ENCODE measurements around the gene ADCY4. TPM values are rescaled to one million over a fixed set of nuclear protein-coding genes. Genes with fewer than 3 reads are reported as not detected.

Gene ADCY4
- total RNA-seq, 4 donors from 2014 or later, result 16.5 to 103 (median 28.8) TPM

- no peak for TF ChIP-seq CTCF (IDR thresholded peaks at IDR 0.05; ENCODE audit: low read depth)
Measured at GRCh38 chr14:24277606-24278321, 57.1 kb downstream of the ADCY4 start.

GRCh38 chr14:24277071-24277470, 57.8 kb downstream of the ADCY4 start:
- TF ChIP-seq CTCF (IDR thresholded peaks at IDR 0.05; ENCODE audit: low read depth), result no peak

GRCh38 chr14:24274101-24274543, 60.7 kb downstream of the ADCY4 start:
- no peak for TF ChIP-seq CTCF (IDR thresholded peaks at IDR 0.05; ENCODE audit: low read depth)

GRCh38 chr14:24273422-24273998, 61.4 kb downstream of the ADCY4 start:
- no peak for TF ChIP-seq CTCF (IDR thresholded peaks at IDR 0.05; ENCODE audit: low read depth)

GRCh38 chr14:24272467-24272866, 62.4 kb downstream of the ADCY4 start:
- no peak for TF ChIP-seq CTCF (IDR thresholded peaks at IDR 0.05; ENCODE audit: low read depth)

GRCh38 chr14:24271834-24272263, 63.0 kb downstream of the ADCY4 start:
- TF ChIP-seq CTCF (IDR thresholded peaks at IDR 0.05; ENCODE audit: low read depth), result no peak

GRCh38 chr14:24271134-24271833, 63.6 kb downstream of the ADCY4 start, which contains the start of gene RABGGTA:
Gene RABGGTA (minus strand): TSS chr14:24271597. CDS start chr14:24271115, 482 bp downstream.
- TF ChIP-seq CTCF (IDR thresholded peaks at IDR 0.05; ENCODE audit: low read depth), result no peak
